Colon (tissue), 2 donors: ENCODE data around the gene CTXN3.

ENCODE experiments used
- FAIRE-seq: peaks from 2 replicates; lab custom pipeline; 2012; peaks lifted over from hg19 to GRCh38; lab: Jason Lieb, UNC
- donor health status: control.
- donor health status: control.

Gene CTXN3

GRCh38 chr5:127649018-127649439, at the start of gene CTXN3:
Gene CTXN3, plus strand, starts transcription at chr5:127649082. Its CDS starts 8,440 bp downstream, at chr5:127657522.
- no peak for FAIRE-seq

DNA sequence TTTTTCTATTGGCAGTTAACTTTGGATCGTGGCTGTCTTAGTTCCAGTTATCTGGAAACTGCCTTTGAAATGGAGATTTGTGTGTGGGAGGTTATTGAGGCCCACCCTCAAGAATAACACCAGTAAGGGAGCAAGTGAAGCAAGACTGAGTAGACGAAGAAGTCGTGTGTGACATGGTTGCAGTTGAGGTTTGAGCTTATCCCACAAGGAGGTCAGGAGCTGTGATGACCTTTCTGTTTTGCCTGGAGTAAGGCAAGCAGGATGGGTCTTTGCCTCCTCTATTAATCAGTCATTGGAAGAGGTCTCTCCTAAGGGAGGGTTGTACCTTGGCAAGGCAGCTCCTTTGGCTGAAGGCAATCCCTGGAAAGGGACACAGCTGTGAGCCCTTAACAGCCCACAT, 49.6 kb upstream of the CTXN3 start:
- no peak for FAIRE-seq

DNA sequence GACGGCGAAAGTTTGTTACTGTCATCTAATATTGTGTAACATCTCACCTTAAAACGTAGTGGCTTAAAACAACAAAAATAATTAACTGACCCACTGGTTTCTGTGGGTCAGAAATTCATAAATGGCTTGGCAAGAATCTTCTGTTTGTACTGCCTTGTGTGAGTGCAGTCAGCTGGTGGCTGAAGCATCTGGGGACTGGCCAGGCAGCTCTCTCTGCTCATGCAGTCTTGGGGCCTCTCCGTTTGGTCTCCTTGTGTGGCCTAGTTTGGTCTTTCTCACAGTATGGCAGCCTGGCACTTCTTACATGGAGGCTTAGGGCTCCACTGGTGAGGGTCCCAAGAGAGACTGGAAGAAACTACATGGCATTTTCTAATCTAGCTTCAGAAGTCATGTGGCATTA, 49.0 kb upstream of the CTXN3 start:
- FAIRE-seq: no peak

DNA sequence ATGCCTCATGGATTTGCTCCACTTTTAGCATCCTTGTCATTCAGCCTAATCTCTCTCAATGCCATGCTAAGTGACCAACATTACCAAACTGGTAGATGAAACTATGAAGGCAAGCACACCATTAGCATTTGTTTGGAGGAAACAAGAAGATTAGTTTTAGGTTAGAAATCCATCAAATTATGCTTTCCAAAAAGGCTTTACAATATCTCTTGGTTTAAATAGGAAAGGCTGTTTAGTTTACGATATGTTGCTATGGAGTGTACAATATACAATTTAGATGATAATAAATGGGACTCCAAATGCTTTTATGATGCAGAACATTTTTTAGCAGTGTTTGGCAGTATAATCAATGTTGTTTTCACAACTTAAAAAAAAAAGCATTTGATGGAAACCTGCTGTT, 47.8 kb upstream of the CTXN3 start:
- FAIRE-seq: no peak

DNA sequence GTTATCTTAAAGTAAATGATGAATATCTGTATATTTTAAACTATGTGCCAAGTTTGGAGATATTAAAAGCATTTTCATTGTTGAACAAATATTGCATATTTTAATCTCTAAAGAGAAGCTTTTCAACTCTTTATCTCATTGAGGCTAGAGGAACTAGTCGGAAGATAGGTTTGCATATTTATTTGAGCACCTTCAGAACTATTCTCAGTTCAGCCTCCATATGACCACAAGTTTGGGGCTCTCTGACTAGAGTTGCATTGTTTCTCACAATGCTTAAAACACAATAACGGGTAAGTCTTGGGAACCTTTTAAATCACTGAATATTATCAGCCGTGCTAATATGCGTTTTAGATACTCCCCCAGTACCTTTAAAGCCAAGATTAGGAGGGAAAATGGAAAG, 47.3 kb upstream of the CTXN3 start:
- no peak for FAIRE-seq

GRCh38 chr5:127602481-127602880, 46.4 kb upstream of the CTXN3 start:
- FAIRE-seq: no peak

DNA sequence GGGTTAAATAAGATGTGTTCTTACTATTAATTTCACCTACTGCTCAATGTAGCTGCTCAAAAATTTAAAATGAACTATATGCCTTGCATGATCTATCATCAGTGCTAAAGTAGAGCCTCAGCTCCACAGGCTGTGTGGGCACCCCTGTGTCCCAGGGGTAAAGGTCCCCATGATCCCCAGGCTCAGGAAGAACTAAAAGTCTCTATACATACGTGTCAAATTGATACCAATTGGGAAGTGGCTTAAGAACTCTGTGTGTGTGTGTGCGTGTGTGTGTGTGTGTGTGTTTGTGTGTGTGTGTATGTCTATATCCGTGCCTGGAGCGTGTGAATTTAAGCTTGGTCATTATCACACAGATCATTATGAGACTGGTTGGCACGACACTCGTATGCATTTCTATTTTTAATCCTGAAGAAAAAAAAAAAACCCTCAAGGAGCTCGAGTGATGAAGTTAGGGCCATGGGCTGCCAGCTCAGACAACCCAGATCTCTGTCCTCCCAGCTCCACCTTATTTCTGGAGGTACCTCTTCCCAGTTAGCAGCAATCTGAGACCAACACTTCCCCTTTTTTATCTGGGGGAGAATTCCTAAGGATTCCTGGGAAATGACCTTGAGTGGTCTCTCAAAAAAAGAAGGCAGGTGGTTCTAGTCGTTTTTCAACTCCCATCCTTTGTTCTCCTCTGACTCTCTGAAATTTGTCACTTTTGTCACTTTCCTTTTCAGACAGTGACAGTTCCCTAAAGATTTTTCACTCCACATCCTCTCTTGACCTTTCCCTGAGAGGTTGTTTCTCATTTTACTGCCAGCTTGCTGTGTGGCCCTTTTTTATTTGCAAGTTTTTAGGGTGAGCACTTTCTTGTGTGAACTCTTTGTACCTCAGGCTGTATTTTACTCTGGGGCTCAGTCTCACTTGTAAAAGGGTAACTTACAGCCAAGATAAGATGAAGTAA, 45.7 kb upstream of the CTXN3 start:
- FAIRE-seq: no peak

DNA sequence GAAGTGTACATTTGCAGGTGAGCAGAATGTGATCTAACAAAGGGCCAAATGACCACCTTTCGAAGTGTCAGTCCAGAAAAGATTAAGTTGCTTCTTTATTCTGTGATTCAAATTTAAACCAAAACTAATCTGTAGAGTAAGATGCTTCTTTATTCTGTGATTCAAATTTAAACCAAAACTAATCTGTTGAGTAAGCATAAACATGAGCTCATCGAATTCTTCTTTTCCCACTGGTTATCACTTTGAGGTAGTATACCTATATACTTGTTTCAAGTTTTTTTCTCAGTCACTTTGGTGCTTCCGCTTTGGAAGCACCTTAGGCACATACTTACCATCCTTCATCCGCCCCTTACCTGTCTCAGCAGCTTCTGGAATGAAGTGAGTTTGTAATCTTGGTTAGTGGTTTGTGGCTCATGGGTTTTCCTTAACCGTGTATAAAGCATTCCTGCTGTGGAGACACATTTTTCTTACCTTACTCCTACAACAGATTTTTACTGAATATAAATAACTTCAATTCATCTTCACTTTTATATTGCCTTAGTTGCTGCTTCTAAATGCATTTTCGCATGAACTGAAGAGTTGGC, 40.7 kb upstream of the CTXN3 start:
- no peak for FAIRE-seq

- FAIRE-seq: no peak
Observed at GRCh38 chr5:127609011-127609410, 39.9 kb upstream of the CTXN3 start.

- no peak for FAIRE-seq
Observed at GRCh38 chr5:127609957-127610356, 38.9 kb upstream of the CTXN3 start.

DNA sequence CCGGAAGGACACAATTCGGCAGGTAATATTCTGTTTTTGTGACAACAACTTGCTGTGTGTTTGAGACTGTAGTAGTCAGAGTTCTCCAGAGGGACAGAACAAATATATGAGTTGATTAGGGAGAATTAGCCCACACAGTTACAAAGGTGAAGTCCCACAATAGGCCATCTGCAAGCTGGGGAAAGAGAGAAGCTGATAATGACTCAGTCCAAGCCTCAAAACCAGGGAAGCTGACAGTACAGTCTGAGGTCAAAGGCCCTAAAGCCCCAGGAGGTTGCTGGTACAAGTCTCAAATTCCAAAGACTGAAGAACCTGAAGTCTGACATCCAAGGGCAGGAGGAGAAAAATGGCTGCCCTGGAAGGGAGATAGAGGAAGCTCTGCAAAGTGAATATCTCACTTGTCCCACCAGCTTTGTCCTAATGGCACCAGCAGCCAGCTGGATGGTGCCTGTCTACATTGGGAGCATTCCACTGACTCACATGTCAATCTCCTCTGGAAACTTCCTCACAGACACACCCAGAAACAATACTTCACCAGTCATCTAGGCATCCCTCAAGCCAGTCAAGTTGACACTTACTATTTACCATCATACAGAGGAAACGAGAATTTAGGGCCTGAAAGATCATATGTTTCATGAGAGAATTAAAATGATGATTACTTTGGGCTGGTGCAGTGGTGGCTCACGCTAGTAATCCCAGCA, 36.3 kb upstream of the CTXN3 start:
- no peak for FAIRE-seq

- FAIRE-seq: no peak
Observed at GRCh38 chr5:127615916-127616315, 33.0 kb upstream of the CTXN3 start.

DNA sequence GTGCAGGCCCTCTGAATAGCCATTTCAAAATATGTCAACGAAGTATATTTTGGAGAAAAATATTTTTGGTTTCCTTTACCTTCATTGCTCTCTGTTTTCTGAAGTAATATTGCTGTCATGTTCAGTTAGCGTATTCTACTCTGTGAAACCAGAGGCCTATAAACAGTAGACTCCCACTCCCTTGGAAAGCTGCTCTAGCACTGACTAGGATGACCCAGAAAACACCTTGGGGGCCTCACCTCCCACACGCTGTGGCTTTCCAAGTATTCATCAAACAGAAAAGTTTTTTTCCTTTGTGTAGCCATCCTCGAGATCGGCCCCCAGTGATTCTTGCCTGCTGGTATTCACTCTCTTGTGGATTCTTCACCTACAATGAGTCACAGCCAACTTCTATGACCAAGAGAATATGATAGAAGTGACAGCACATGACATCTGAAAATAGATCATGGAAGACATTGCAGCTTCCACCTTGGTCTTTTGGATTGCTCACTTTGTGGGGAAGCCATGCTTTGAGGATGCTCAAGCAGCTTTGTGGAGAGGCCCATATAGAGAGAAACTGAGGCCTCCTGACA, 28.9 kb upstream of the CTXN3 start:
- FAIRE-seq: no peak

DNA sequence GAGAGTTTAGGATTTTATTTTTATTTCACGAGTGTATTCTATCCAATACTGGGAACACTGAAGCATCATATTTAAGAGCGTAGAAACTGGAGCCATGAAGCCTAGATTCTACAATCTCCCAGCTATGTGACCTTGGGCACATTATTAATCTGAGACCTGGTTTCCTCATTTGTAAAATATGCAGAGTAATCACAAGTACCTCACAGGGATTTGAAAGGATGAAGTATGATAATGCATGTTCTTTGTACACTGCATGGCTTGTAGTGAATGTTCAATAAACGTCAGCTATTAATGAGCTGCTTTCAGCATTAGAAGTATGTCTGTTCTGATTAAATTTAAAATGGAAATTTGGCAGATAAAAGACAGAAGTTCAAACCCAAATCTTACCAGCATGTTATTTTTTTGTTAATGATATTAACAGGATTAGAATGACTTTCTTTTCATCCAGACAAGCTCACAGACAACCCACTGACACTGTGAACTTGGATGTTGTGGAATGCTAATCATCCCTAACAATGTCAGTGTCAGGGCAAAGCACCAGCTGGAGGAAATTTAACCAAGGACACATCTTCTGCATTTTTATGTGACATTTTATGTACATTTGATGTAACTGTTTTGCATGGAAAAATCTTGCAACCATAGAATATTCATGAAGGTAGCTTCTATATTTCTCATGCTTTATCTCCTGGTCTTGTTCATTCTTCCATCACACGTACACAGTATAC, 27.1 kb upstream of the CTXN3 start:
- no peak for FAIRE-seq

- no peak for FAIRE-seq
Observed at GRCh38 chr5:127634007-127634406, 14.9 kb upstream of the CTXN3 start.

DNA sequence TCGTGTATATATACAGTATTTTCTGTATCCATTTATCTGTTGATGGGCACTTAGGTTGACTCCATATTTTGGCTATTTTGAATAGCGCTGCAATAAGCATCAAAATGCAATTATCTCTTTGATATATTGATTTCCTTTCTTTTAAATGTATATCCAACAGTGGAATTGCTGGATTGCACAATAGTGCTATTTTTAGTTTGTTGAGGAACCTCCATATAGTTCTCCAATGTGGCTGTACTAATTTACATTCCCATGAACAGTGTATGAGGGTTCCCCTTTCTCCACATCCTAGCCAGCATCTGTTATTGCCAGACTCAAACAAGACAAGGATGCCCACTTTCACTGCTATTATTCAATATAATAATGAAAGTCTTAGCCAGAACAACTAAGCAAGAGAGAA, 9.1 kb upstream of the CTXN3 start:
- FAIRE-seq: no peak

DNA sequence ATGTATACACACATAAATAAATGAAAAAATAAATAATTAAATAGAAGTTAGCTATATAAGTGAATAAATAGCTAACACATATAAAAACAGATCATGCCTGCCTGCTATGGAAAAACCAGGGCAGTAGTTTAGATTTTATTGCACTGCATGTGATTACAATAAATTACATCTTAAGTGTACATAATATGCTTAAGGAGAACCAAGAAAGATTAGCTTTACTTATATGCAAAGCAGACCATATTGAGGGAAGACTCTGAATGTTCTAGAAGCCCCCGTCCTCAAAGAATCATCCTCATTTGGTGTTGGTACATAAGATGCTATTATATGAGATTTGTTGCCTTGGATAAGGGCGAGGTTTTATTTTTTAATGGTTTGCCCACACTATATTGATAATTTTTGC, 5.9 kb upstream of the CTXN3 start:
- FAIRE-seq: no peak

- FAIRE-seq: no peak
Observed at GRCh38 chr5:127643607-127644006, 5.3 kb upstream of the CTXN3 start.

- no peak for FAIRE-seq
Observed at GRCh38 chr5:127645300-127645726, 3.6 kb upstream of the CTXN3 start.

DNA sequence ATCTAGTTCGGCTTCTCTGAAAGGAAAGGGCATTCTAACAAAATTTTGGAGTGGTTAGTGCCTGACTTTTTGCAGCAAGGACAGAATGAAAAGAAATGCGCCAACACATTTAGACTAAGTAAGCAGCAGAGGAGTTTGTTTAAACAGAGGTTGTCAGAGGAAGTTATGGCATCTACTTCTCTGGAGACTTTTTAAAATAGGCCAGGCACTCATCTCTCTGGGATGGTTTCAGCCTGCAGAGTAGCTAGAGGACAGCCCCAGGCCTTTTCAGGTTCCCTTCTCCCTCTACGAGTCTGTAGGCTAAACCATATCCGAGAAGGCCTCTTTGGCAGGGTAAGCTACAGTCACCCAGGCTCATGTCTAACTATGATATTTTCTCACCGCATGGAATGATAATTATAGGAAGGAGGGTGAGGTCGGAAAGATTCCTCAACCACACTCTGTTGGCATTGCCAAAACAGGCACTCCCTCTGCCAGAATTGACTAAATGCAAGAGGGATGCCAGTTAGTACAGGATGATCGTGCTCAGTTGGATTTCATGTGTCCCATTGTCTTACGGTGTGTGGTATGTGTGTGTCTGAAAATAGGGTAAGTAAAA, 1.4 kb upstream of the CTXN3 start:
- no peak for FAIRE-seq

- no peak for FAIRE-seq
Observed at GRCh38 chr5:127650022-127650421, 1.1 kb downstream of the CTXN3 start.

- FAIRE-seq: no peak
Observed at GRCh38 chr5:127650649-127651048, 1.8 kb downstream of the CTXN3 start.
